Esophagus (tissue), 2 donors: ENCODE measurements around the gene HEXD. TPM values are rescaled to one million over a fixed set of nuclear protein-coding genes. Genes with fewer than 3 reads are reported as not detected.
A peak's percentile ranks its signal among the peaks of the same experiment; 100 is the strongest.
"Not testable (repeated sequence)": the region's sequence is repeated elsewhere in the genome, so short reads cannot be mapped to it uniquely, and the experiment has no call there.

ENCODE experiments used
- H3K27ac ChIP-seq, 2 donors: one replicate each; pipeline ENCODE4 v1.5.1; 2013; ENCODE audit warnings: low read depth in 2 of 2, mild to moderate bottlenecking in 2 of 2, inconsistent platforms in 1 of 2, low read length in 1 of 2, moderate library complexity in 1 of 2
- H3K27me3 ChIP-seq, 2 donors: one replicate each; pipeline ENCODE4 v1.6.1; 2013; ENCODE audit warnings: low read length in 2 of 2, control low read depth in 1 of 2, mild to moderate bottlenecking in 1 of 2; ENCODE audit not compliant: insufficient read depth in 2 of 2, control insufficient read depth in 1 of 2
- H3K36me3 ChIP-seq, 2 donors: one replicate each; pipeline ENCODE4 v1.6.1; 2013; ENCODE audit warnings: low read length in 1 of 2; ENCODE audit not compliant: control insufficient read depth in 2 of 2, insufficient read depth in 2 of 2
- H3K4me1 ChIP-seq, 2 donors: one replicate each; pipeline ENCODE4 v1.6.1; 2013; ENCODE audit warnings: low read length in 1 of 2; ENCODE audit not compliant: control insufficient read depth in 2 of 2, insufficient read depth in 2 of 2
- H3K4me3 ChIP-seq, 2 donors: one replicate each; pipeline ENCODE4 v1.5.1; 2013; ENCODE audit warnings: low read length in 2 of 2, mild to moderate bottlenecking in 2 of 2, low read depth in 1 of 2, moderate library complexity in 1 of 2
- H3K9me3 ChIP-seq, 2 donors: one replicate each; pipeline ENCODE4 v1.6.1; 2013; ENCODE audit warnings: mild to moderate bottlenecking in 2 of 2, low read depth in 1 of 2, low read length in 1 of 2, moderate library complexity in 1 of 2; ENCODE audit not compliant: control insufficient read depth in 2 of 2, insufficient read depth in 1 of 2
- WGBS, 2 donors: extraction: QIAGEN DNeasy Blood & Tissue Kit; methylation state at CpG; one replicate each; pipeline ENCODE4 v1.1.7; 2013; 5-methylcytosine and 5-hydroxymethylcytosine counted together
- polyA plus RNA-seq, 2 donors: library from polyadenylated mRNA; stranded (reverse); fragments of 200-250 nt; gene quantifications; one replicate each; pipeline ENCODE4 v1.2.3, GENCODE V29; 2013
- donor health status: healthy with polysubstance abuse.
- donor health status: Bipolar disorder and iron deficiency.

HEXD gene
- polyA plus RNA-seq = 10 to 100 TPM; 24.0 to 46.5 TPM

DNA sequence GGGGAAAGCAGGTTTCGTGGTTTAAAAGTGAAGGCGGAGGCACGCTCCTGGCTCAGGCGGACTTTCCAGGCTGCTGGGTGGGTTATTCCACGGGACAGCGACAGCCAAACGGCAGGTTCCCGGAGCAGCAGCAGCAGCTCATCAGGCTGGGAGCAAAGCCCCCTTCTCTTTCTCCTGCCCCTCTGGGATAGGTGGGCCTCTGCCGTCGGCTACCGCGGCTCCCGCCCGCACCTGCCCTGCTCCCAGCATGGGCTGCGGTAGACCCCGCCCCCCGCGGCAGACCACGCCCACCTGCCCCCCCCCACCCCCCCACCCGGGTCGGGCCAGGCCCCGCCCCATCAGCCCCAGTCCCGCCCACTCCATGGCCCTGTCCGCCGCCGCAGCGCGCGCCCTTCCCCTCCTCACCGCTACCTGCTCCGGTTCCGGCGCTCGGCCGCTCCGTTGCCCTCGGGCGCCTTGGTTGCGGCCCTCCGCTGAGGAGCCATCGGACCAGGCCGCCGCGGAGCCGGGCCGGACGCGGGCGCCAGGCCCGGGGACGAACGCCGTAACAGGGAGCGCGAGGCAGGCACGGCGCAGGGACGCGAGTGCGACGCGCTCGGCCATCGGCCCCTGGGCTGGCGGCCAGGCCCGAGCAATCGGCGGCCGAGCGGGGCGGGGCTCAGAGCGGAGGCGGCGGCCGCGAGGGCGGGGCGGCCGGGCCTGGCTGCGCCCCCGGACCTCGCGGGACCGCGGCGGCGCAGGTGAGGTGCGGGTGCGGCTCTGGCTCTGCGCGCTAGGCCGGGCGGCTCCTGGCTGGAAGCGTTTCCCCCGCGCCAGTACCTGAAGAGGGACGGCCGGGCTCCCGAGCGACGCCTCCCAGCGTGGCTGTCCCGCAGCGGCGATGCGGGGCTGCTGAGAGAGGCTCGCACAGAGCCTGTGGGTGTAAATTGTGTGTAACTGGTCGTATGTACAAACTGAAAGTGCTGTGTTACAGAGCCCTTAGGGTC, at the start of gene HEXD, which contains the start of gene OGFOD3:
TSS of gene HEXD (plus strand) at position 347 of the 986 bp plus-strand sequence. CDS start 1,453 bp downstream, outside the sequence.
TSS of gene OGFOD3 (minus strand) at position 586 of the 986 bp plus-strand sequence. CDS start at position 485, 101 bp downstream.
- 1% methylated on average over 96 to 108 of the region's 108 CpGs for WGBS, 2 donors
- no peaks in the 10 kb centered on the region for H3K9me3 ChIP-seq
- H3K4me1 ChIP-seq = peaks cover 2 to 3% of the 10 kb centered on the region in 2 donors
- H3K36me3 ChIP-seq = peaks cover 0 to 3% of the 10 kb centered on the region in 2 donors
- H3K4me3 ChIP-seq = peak within 1 kb of the TSS; percentile 62 to 98
- H3K27ac ChIP-seq = peak within 1 kb of the TSS; percentile 93 to 95
- H3K27me3 ChIP-seq = no peaks in the 10 kb centered on the region

DNA sequence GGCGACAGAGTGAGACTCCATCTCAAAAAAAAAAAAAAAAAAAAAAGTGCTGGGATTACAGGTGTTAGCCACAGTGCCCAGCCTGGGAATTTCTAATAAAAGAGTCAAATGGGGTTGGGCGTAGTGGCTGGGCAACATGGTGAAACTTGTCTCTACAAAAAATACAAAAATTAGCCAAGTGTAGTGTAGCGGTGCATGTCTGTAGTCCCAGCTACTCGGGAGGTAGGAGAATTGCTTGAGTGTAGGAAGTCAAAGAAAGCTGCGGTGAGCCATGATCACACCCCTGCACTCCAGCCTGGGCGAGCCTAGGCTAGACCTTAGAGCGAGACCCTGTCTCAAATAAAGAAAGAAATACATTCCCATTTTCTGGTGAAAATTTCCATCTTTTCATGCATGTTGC, 48.9 kb upstream of the HEXD start:
- peaks cover 5 to 20% of the 10 kb centered on the region in 2 donors for H3K27me3 ChIP-seq
- peaks cover 9 to 10% of the 10 kb centered on the region in 2 donors for H3K4me1 ChIP-seq
- H3K27ac ChIP-seq = no peak overlapping the region
- H3K36me3 ChIP-seq = no peaks in the 10 kb centered on the region
- no peak overlapping the region for H3K4me3 ChIP-seq
- 53 to 66% methylated on average over 6 of the region's 7 CpGs for WGBS, 2 donors
- peaks cover 0 to under 1% of the 10 kb centered on the region in 2 donors for H3K9me3 ChIP-seq

DNA sequence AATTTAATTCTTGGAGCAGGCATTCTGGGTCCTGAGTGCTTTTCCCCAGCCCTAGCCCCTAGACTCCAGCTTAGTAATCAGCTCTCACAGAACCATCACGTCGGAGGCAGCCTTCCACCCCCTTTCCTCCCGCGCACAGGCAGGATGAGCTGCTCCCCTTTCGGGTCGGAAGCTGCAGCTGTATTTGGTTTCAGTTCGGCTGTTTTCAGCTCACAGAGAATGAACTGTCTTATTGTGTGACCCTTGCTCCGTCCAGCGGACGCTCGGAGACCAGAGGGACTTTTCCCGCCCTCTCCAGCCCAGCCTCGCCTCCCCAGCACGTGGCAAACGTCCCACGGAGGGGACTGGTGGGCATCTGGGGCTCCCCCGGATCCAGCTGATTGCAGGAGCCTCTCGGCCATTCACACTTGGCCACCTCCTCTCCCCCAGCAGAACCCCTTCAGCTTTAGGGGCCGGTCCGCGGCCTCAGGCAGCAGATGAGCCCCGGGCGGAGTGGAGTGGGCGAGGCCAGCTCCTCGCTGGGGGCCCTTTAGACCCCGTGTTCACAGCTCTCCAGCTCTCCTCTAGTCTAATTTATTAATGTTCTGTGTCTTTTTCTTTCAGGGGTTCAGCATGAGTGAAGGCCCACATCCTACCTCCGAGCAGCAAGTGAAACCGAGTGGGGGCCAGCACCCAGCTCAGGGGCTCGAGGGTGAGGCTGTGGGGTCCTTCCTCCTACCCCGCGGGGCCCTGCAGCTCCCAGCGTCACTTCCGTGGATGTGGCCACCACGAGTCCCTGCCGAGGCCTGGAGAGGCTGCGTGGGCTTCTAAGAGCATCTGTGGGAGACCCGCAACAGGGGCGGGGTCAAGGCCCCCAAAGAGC, 47.4 kb upstream of the HEXD start:
- Histone ChIP-seq H3K4me3 (peak overlapping the region; percentile 23 to 40), H3K27me3 (peaks cover 9 to 33% of the 10 kb centered on the region in 2 donors), H3K4me1 (peaks cover 9 to 10% of the 10 kb centered on the region in 2 donors), H3K27ac (no peak overlapping the region), H3K36me3 (no peaks in the 10 kb centered on the region), H3K9me3 (peaks cover 0 to 6% of the 10 kb centered on the region in 2 donors)
- WGBS, 2 donors = 22% methylated on average over 38 of the region's 38 CpGs

DNA sequence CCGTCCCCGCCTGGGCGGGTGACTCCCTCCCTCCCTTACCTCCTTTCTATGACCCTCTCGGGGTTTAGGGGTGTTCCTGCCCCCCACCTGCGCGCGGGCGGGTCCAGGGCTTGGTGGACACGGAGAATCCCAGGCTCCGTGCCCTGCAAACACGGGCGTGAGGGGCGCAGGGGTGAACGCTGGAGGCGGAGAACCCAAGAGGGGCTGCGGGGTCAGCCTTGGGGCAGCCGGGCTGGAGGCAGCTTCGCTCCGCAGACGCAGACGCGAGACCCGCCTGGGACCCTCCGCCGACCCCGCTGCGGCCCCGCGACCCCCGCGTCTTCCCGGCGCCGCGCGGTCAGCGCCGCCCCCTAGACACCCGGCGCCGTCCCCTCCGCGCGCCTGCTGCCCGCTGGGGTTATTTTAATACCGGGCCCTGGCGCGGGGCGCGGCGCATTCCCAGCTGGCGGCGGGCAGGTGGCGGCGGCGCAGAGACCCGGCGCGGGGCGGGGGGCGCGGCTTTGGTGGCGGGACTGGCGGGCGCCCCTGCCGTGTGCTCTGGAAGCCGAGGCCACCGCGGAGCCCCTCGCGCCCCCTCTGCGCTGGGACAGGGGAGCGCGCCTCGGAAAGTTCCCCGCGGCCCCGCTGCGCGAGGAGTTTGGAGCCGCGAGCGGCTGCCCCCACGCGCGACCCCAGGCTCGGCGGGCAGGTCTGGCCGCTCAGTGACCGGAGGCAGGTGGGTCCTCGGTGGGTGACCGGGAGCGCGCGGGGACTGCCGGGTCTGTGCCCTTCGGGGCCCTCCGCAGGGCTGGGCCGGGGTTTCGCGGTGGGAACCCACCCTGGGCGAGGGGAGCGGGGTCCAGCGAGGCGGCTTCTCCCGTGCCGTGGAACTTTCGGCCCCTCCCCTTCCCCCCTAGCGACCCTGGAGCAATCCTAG, 46.6 kb upstream of the HEXD start, which contains the start of gene UTS2R:
TSS of gene UTS2R (plus strand) at position 433 of the 916 bp plus-strand sequence. CDS start 2,560 bp downstream, outside the sequence.
- 5% methylated on average over 81 to 109 of the region's 109 CpGs for WGBS, 2 donors
- H3K9me3 ChIP-seq = peaks cover 0 to 6% of the 10 kb centered on the region in 2 donors
- peaks cover 9 to 10% of the 10 kb centered on the region in 2 donors for H3K4me1 ChIP-seq
- H3K27me3 ChIP-seq = peaks cover 9 to 35% of the 10 kb centered on the region in 2 donors
- H3K27ac ChIP-seq = no peak within 1 kb of the TSS
- H3K36me3 ChIP-seq = no peaks in the 10 kb centered on the region
- H3K4me3 ChIP-seq = peak within 1 kb of the TSS; percentile 23 to 40

DNA sequence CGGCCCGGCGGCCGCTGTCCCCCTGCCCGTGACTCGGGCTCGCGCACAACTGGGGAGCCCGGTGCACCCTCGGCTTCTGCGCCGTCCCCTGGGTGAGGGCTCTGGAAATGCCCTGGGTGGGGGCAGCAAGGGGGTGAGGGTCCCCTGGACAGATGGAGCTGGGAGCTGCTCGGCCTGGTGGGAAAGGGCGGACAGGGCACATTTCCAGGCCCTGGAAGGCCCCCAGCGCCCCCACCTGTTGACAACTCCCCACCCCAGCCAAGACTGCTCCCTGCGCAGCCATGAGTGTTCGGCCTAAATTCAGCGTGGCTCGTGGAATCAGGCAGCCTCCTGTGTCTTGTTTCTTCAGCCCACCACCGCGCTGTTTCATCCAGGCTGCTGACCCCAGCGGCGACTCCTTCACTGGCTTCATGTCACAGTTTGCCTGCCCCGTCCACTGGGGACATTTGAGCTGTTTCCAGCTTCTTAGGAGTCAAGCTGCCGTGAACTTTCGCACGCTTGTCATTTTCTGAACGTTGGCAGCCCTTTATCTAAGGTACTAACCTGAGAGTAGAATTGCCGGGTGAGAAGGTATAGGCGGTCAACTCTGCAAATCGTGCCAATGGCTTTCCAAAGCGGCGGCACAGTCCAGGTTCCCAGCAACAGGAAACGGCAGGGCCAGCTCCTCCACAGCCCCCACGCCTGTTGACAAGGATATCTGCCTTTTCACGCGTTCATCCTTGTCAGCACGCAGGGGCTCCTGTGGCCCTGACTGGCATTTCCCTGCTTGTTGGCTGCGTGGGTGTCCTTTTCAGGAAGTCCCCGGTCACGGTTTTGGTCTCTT, 45.7 kb upstream of the HEXD start:
- H3K4me3 ChIP-seq = peak overlapping the region in 1 of 2 donors; percentile 5
- WGBS, 2 donors = 44 to 54% methylated on average over 37 to 41 of the region's 41 CpGs
- H3K27me3 ChIP-seq = peaks cover 9 to 35% of the 10 kb centered on the region in 2 donors
- no peaks in the 10 kb centered on the region for H3K36me3 ChIP-seq
- H3K9me3 ChIP-seq = peaks cover 0 to 6% of the 10 kb centered on the region in 2 donors
- peaks cover 9 to 10% of the 10 kb centered on the region in 2 donors for H3K4me1 ChIP-seq
- no peak overlapping the region for H3K27ac ChIP-seq

DNA sequence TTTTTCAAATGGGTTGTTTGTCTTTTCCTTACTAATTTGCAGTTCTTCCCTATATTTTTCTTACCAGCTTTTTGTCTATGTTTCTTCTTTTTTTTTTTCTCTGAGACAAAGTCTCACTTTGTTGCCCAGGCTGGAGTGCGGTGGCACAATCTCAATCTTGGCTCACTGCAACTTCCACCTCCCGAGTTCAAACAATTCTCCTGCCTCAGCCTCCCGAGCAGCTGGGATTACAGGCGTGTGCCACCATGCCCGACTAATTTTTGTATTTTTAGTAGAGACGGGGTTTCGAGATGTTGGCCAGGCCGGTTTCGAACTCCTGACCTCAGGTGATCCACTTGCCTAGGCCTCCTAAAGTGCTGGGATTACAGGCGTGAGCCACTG, 45.1 kb upstream of the HEXD start:
- not testable (repeated sequence) for H3K36me3 ChIP-seq, H3K9me3 ChIP-seq, H3K27ac ChIP-seq, H3K4me1 ChIP-seq, H3K4me3 ChIP-seq
- 78 to 85% methylated on average over 10 of the region's 10 CpGs for WGBS, 2 donors
- H3K27me3 ChIP-seq = peaks cover 9 to 35% of the 10 kb centered on the region in 2 donors

DNA sequence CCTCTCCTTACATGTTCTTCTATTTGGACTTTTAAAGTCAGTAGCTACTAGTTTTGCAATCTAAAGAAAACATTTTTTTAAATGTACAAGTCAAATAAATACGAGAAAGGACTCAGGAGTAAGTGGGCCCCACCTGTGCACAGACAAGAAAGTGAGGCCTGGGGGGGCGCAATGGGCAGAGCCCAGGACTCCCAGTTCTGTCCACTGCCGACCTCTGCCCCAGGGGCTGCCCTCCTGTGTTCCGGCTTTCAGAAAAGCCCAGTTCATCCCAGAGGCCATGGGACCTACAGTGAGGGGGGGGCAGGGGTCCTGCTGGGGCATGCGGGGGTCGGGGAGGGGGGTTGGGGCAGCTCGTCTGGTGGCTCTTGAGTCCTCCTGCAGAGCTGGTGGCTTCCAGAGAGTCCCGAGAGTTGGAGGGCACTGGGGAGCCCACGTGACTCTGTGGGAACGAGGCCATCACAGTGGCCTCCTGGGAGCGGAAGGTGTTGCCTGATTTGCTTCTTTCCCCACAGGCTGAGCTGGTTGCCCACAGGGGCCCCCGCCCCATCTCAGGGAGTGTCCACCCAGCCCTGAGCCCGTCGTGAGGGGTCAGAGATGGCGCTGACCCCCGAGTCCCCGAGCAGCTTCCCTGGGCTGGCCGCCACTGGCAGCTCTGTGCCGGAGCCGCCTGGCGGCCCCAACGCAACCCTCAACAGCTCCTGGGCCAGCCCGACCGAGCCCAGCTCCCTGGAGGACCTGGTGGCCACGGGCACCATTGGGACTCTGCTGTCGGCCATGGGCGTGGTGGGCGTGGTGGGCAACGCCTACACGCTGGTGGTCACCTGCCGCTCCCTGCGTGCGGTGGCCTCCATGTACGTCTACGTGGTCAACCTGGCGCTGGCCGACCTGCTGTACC, 44.2 kb upstream of the HEXD start:
- WGBS, 2 donors = 83 to 85% methylated on average over 34 to 37 of the region's 37 CpGs
- no peak overlapping the region for H3K4me3 ChIP-seq
- peaks cover 9 to 10% of the 10 kb centered on the region in 2 donors for H3K4me1 ChIP-seq
- no peaks in the 10 kb centered on the region for H3K36me3 ChIP-seq
- H3K27me3 ChIP-seq = peaks cover 9 to 35% of the 10 kb centered on the region in 2 donors
- H3K9me3 ChIP-seq = peaks cover 0 to 6% of the 10 kb centered on the region in 2 donors
- H3K27ac ChIP-seq = no peak overlapping the region
